Hepatic stellate cell (primary cell): Measurements from ENCODE around the gene HPCA.
"Not testable (repeated sequence)": the region's sequence is repeated elsewhere in the genome, so short reads cannot be mapped to it uniquely, and the experiment has no call there.

Source experiments
- DNase-seq: peaks from one replicate; pipeline ENCODE4 v3.0.0; 2011; ENCODE audit warnings: low spot score

Gene HPCA

DNA sequence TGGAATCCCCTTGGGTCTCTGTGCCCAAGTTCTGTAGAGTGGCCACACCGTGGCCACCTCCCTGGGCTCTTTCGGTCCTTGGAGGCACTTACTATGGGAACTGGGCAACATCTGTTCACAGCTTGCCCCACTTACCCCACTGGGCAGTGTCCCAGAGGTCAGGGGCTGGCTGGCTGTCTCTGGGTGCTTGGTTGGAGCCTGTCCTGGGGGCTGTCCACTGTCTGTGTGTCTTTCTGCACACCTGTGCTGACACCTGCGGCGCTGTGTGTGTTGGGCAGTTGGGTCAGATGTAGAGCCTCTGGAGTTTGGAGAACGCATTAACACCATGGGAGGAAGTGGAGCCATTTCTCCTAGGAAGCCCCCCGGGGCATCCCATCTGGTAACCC, 16.2 kb downstream of the HPCA start:
- DNase-seq: no peak

DNA sequence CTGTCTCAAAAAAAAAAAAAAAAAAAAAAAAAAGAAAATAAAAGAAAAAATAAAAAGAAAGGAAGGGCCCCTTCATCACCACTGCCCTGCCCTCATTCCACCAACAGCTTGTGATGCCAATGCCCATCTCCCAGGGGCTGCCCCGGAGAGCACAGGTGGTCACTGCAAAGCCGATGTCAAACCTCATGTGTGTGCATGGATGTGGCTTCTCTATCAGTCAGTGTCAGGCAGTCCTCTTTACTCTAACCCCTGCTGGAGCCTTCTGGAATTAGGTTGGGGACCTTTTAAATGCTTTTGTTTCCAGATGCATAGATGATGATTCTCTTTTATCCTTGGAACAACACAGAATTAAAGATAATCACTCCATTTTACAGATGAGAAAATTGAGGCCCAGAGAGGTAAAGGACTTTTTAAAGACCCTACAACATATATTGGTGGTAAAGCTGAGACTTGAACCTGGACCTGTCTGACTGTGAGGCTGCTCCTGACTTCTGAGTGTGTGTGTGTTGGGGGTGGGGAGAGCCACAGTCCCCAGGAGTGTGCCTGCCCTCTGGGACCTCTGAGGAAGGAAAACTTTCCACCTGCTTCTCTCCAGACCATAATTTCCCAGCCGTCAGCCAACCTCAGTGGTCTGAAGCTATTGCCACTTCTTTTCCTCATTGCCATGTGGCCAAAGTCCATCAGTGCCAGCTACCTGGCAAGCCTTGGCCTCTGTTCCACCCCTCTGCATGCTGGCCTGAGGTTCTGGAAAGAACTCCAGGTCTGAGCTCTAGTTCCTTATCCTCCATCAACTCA, 17.9 kb downstream of the HPCA start:
- DNase-seq: no peak

DNA sequence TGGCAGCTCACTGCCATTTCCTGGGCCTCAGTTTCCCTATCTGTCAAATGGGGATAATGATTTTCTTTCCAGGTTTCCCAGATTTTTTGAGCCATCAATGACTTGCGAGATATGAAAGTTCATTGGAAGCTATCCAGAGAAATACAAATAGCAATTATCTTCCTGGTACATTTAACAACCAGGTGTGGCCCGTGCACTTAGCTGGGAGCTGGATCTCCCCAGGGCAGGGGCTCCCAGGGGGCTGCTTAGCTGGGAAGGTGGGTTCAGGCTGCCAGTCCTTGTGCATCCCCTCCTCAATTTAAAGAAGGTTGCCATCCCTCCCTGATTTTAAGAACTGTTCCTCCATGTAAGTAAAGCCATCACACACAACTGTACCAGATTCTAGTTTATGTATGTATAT, 18.5 kb downstream of the HPCA start:
- no peak for DNase-seq

DNA sequence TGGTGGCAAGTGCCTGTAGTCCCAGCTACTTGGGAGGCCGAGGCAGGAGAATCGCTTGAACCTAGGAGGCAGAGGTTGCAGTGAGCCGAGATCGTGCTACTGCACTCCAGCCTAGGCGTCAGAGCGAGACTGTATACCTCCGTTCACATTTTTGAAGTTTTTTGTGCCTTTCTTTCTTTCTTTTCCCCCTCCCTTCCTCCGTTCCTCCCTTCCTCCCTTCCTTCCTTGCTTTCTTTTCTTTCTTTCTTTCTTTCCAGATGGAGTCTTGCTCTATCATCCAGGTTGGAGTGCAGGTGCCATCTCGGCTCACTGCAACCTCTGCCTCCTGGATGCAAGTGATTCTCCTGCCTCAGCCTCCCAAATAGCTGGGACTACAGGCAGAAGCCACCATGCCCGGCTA, 19.3 kb downstream of the HPCA start:
- DNase-seq: not testable (repeated sequence)

- DNase-seq: no peak
Observed at GRCh38 chr1:32906654-32907053, 20.4 kb downstream of the HPCA start.

DNA sequence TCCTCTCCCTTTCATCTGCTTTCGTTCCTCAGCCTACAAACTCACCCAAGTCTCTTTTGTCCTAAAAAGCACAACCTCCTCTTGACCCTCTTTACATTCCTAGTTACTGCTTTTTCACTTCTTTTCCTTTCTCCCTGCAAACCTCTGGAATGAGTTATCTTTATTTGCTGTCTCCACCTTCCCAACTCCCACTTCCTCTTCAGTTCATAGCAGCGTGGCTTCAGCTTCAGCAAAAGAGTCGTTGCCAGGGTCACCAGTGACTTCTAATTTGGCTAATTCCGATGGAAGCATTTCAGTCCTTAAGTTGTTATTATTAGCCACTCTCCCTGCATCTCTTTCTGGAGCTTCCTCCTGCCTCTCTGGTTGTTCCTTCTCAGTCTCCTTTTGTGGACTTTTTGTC, 21.1 kb downstream of the HPCA start:
- DNase-seq: peak; percentile 64

- DNase-seq: no peak
Observed at GRCh38 chr1:32910319-32910718, 24.0 kb downstream of the HPCA start.

GRCh38 chr1:32915766-32916706, 29.7 kb downstream of the HPCA start:
- no peak for DNase-seq

DNA sequence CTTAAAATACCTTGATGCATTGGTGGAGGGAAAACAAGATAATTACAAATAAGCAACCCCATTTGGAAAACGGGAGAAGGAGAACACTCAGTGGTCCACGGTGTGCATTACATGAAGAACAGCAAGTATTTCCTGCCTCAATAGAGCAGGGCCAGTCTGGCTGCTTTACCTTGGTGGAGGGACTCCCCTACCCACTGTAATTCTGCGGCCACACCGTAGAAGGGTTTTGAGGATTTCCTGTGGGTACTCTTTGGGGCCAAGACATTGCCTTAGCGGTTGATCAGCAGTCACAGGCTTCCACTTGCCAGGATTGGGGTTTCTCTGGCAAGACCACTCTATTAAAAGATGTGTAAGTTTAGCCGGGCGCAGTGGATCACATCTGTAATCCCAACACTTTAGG, 31.2 kb downstream of the HPCA start:
- no peak for DNase-seq

DNA sequence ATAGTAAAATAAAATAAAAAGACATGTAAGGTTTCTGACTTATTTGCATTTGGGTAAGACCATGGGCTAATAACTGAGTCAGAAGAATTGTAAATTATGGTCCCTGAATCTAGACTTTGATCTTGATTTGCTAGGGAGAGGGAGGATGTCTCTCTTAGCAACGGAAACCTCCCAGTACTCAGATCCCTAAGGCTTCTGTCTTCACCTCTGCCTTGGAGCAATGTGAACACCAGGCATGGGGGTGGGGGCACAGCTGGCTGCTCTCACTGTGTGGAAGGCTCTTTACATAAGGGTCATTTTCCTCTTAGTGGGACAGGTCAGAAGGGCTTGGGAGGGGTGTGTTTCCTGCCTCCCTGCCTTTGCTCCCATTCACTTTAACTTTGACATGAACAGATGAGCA, 31.9 kb downstream of the HPCA start:
- no peak for DNase-seq

DNA sequence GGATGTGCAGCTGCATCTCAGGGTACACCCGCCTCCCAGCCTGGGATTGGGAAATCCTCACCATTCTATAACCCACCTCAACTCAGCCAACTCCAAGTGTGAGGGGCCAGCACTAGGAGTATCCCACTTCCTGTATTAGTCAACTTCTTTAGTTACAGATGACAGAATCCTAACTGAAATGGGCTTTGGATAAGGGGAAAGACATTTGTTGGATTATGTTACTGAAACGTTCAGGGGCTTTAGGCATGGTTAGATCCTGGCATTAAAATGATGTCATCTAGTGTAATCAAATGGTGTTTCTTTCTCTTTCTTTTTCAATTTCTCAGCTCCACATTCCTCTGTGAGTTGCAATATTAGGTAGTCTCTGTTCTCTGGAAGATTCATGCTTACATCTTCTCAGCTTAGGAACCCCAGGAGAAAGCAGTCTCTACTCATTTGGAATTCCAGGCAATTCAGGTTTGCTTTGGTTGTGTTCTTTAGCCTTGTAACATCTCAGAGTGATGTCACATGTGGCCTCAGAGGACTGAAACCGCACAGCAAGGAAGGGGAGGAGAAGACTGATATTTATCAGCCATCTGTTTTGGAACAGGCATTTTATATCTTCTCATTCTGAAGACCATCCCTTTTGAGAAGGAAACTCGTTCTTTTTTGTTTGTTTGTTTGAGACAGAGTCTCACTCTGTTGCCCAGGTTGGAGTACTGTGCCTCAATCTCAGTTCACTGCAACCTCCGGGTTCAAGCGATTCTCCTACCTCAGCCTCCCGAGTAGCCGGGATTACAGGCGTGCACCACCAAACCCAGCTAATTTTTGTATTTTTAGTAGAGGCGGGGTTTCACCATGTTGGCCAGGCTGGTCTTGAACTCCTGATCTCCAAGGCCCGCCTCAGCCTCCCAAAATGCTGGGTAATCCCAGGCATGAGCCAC, 33.8 kb downstream of the HPCA start:
- DNase-seq: no peak

DNA sequence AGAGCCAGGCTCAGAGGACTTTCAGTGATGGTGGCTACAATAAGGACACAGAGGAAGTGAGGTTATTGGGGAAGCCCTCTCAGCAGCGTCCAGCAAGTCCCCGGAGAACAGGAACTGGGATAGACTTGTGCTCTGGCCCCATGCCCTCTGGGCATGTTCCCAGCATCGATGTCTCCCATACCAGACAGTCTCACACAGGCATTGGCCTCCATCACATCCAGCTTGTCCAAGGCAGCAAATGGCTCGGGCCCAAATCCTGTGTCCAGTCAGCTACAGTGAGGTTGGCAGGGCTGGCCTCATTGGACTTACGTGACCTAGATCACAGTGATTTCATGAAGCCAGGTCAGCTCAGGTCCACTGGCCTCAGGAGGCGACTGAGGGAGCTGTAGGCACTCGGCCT, 34.5 kb downstream of the HPCA start:
- no peak for DNase-seq

GRCh38 chr1:32924881-32925344, 38.6 kb downstream of the HPCA start:
- no peak for DNase-seq

- no peak for DNase-seq
Observed at GRCh38 chr1:32925403-32926162, 39.3 kb downstream of the HPCA start.

- DNase-seq: no peak
Observed at GRCh38 chr1:32926562-32926961, 40.3 kb downstream of the HPCA start.

GRCh38 chr1:32927441-32927840, 41.1 kb downstream of the HPCA start:
- DNase-seq: no peak

DNA sequence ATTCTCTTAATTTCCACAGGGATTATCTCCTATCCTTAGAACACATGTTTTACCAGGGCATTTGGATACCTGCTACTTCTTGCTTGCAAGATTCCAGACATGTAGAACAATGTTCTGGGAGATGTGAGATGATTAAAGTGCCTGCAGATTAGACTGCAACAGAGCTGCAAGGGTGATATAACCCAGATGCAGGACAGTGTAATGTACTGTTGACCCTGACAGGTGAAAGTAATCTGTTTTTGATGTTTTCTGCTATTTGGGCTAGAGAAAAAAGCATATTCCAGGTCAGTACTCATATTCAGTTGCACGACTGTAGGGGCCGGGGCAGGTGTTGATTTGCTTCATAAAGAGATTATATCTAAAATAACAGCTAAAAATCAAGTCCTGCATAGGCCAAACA, 42.0 kb downstream of the HPCA start:
- DNase-seq: no peak

- DNase-seq: no peak
Observed at GRCh38 chr1:32928715-32929114, 42.4 kb downstream of the HPCA start.

GRCh38 chr1:32929366-32929765, 43.1 kb downstream of the HPCA start:
- DNase-seq: no peak

DNA sequence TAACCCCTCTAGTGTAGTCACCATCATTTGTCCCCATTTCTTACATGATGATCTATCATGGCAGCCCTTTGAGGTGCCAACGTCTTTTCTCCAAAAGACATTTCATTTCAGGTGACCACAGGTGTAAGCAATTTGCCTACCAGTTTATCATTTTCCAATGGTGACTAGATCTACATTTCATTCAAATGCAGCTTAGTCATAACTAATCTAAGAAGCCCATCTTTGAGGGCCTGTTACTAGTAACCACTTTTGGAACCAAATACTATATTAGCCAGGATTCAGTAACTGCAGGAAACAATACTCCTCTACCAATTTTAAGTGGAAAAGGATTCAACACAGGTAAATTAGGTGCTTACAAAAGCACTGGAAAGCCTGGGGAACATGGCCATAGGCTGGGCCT, 45.5 kb downstream of the HPCA start:
- DNase-seq: no peak

DNA sequence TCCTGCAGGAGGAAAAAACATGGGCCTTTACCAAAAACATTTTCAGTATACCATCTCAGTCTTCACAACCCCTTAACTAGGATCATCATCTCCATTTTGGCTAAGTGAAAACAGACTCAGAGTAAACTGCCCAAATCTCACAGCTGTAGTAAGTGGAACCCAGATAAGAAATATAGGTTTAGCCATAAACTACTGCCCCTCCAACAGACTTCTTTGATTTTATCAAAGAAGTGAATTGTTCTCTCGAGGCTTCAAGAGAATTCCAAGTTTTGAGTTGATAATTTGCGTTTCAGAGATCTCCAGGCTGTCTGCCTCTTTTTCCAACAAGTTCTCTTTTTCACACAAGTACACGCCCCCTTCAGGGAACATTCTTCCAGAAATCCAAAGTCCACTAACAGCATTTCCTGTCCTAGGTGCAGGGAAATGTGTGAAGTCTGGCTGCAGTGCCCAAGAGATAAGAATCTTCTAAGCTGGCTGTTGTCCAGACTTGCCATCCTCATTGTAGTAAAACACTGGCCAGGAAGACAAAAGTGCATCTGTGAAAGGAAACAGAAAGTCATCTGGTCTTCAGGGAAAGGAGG, 47.5 kb downstream of the HPCA start:
- no peak for DNase-seq
